Measurements from ENCODE around the gene ASTN2.

DNA sequence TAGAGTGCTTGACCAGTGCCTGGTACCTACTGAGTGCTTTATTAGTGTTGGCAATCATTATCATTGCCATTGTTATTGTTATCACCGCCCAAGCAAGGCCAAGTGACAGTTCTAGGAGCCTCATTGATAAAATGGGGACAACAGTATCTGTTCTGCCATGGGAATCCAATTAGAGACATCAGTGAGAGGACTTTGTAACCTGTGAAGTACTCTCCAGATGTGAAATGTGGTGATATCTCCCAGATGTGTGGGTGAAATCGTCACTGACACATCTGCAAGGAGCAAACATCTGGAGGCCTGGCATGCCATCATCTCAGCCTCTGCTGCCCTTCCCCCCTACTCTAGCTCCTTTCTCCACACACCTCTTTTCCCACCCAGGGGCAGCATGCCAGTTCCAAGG is 1000.5 kb downstream of the ASTN2 start:
- TF ChIP-seq EZH2 (IDR thresholded peaks at IDR 0.05; ENCODE audit: borderline replicate concordance, low read depth, low read length, severe bottlenecking) (no peak), CTCF (IDR thresholded peaks at IDR 0.05; ENCODE audit: borderline replicate concordance, extremely low read depth, low read length, poor library complexity, severe bottlenecking) (no peak)

Data from DND-41 (cell line).